ENCODE data around the gene TSPEAR. TPM values are rescaled to one million over a fixed set of nuclear protein-coding genes. Genes with fewer than 3 reads are reported as not detected.

Gene TSPEAR
- total RNA-seq, 2 donors from 2014 or later, result 0.85 TPM; not detected in 1

- no peak overlapping the region for H3K4me3 ChIP-seq
- H3K27ac ChIP-seq, result no peak overlapping the region
- no peaks in the 10 kb centered on the region for H3K9me3 ChIP-seq
- peaks cover 8% of the 10 kb centered on the region for H3K27me3 ChIP-seq (replicated peaks; ENCODE audit: insufficient read depth)
- H3K36me3 ChIP-seq, result no peaks in the 10 kb centered on the region
- no peaks in the 10 kb centered on the region for H3K4me1 ChIP-seq (replicated peaks)
- no peak for DNase-seq (ENCODE audit: low spot score)
- no peak for TF ChIP-seq POLR2A (IDR thresholded peaks at IDR 0.05)
- TF ChIP-seq CTCF (IDR thresholded peaks at IDR 0.05), result no peak
- no peak for TF ChIP-seq POLR2AphosphoS5 (IDR thresholded peaks at IDR 0.05)
- WGBS, result 86% methylated on average over 14 of the region's 14 CpGs
- intact Hi-C loops (cut with DNase I), result no loop called here
Measured at GRCh38 chr21:44728716-44729115, 17.3 kb upstream of the TSPEAR start.

GRCh38 chr21:44727757-44728156 lies 16.4 kb upstream of the TSPEAR start:
- Histone ChIP-seq H3K27me3 (replicated peaks; ENCODE audit: insufficient read depth) (peaks cover 15% of the 10 kb centered on the region), H3K9me3 (no peaks in the 10 kb centered on the region), H3K4me3 (no peak overlapping the region), H3K27ac (no peak overlapping the region), H3K36me3 (no peaks in the 10 kb centered on the region), H3K4me1 (replicated peaks) (no peaks in the 10 kb centered on the region)
- TF ChIP-seq CTCF (IDR thresholded peaks at IDR 0.05) (no peak), POLR2AphosphoS5 (IDR thresholded peaks at IDR 0.05) (no peak), POLR2A (IDR thresholded peaks at IDR 0.05) (no peak)
- intact Hi-C loops (cut with DNase I), result no loop called here
- DNase-seq (ENCODE audit: low spot score), result no peak
- 81% methylated on average over 9 of the region's 9 CpGs for WGBS

DNA sequence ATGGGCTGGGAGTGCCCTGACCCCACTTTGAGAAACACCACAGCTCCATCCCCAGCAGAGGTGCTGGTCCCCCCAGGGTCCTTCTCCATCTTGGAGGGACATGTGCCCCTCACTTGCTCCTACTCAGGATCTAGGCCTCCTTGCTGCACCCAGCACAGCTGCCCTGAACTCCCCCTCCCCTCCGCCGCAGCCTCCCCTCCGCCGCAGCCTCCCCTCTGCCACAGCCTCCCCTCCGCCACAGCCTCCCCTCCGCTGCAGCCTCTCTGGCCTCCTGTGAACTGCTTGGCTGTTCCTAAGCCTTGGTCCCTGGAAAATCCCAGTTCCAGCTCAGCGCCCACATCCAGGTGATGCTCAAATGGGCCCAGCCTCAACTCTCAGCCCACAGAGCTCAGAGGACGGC lies 15.9 kb upstream of the TSPEAR start:
- WGBS, result 98% methylated on average over 8 of the region's 8 CpGs
- intact Hi-C loops (cut with DNase I), result no loop called here
- H3K27me3 ChIP-seq (replicated peaks; ENCODE audit: insufficient read depth), result peaks cover 15% of the 10 kb centered on the region
- DNase-seq (ENCODE audit: low spot score), result no peak
- TF ChIP-seq CTCF (IDR thresholded peaks at IDR 0.05) (no peak), POLR2AphosphoS5 (IDR thresholded peaks at IDR 0.05) (no peak), POLR2A (IDR thresholded peaks at IDR 0.05) (no peak)
- no peaks in the 10 kb centered on the region for H3K4me1 ChIP-seq (replicated peaks)
- H3K36me3 ChIP-seq, result no peaks in the 10 kb centered on the region
- no peak overlapping the region for H3K27ac ChIP-seq
- no peaks in the 10 kb centered on the region for H3K9me3 ChIP-seq
- no peak overlapping the region for H3K4me3 ChIP-seq

DNA sequence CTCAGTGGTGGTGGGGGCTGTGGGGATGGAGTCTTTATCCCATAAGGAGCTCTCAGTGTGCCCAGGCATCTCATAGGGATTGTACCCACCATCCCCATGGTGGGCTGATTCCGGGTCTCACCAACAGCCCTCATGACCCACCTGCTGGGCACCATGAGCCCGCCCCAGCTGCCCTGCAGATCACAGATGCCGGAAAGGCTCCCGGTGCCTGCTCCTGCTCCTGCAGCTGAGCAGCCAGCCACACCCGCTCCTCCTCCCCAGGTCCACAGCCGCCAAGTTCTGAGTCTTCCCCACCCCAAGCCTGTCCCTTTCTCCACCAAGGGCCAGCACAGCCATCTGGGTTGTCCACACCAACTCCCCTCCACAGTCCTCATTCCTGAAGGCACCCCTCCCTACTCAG lies 15.5 kb upstream of the TSPEAR start:
- Histone ChIP-seq H3K36me3 (no peaks in the 10 kb centered on the region), H3K4me3 (no peak overlapping the region), H3K9me3 (no peaks in the 10 kb centered on the region), H3K4me1 (replicated peaks) (no peaks in the 10 kb centered on the region), H3K27ac (no peak overlapping the region), H3K27me3 (replicated peaks; ENCODE audit: insufficient read depth) (peaks cover 15% of the 10 kb centered on the region)
- WGBS, result 80% methylated on average over 6 of the region's 6 CpGs
- no peak for TF ChIP-seq POLR2A (IDR thresholded peaks at IDR 0.05)
- no peak for TF ChIP-seq CTCF (IDR thresholded peaks at IDR 0.05)
- no peak for TF ChIP-seq POLR2AphosphoS5 (IDR thresholded peaks at IDR 0.05)
- no peak for DNase-seq (ENCODE audit: low spot score)
- intact Hi-C loops (cut with DNase I), result no loop called here

DNA sequence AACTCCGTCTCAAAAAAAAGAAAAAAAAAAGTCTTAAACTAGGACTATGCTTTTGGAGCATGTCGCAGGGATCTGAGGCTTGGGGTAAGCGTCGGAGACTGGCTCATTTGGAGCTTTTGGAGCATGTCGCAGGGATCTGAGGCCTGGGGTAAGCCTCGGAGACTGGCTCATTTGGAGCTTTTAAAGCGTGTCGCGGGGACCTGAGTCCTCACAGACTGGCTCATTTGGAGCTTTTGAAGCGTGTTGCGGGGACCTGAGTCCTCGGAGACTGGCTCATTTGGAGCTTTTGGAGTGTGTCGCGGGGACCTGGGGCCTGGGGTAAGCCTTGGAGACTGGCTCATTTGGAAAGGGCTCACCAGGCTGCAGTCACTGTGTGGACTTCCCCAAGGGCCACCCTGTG lies 13.6 kb upstream of the TSPEAR start:
- H3K9me3 ChIP-seq, result no peaks in the 10 kb centered on the region
- WGBS, result 86% methylated on average over 14 of the region's 14 CpGs
- peaks cover 15% of the 10 kb centered on the region for H3K27me3 ChIP-seq (replicated peaks; ENCODE audit: insufficient read depth)
- no peaks in the 10 kb centered on the region for H3K4me1 ChIP-seq (replicated peaks)
- no peaks in the 10 kb centered on the region for H3K36me3 ChIP-seq
- intact Hi-C loops (cut with DNase I), result no loop called here
- no peak overlapping the region for H3K27ac ChIP-seq
- DNase-seq (ENCODE audit: low spot score), result no peak
- TF ChIP-seq POLR2A (IDR thresholded peaks at IDR 0.05) (no peak), POLR2AphosphoS5 (IDR thresholded peaks at IDR 0.05) (no peak)
- no peak overlapping the region for H3K4me3 ChIP-seq

All from prostate gland (tissue), 2 donors.